Testis (tissue), 3 donors: ENCODE results near the gene GPR42. TPM values are rescaled to one million over a fixed set of nuclear protein-coding genes. Genes with fewer than 3 reads are reported as not detected.
"Not testable (repeated sequence)": the region's sequence is repeated elsewhere in the genome, so short reads cannot be mapped to it uniquely, and the experiment has no call there.

ENCODE experiments used
- DNase-seq: peaks from one replicate; pipeline ENCODE4 v3.0.0-alpha.2; 2019
- H3K27ac ChIP-seq, 2 donors: fragments of 200-600 bp; sonication (generic); one replicate each; pipeline ENCODE4 v1.5.1; 2019
- H3K27me3 ChIP-seq: fragments of 200-600 bp; sonication (generic); one replicate; pipeline ENCODE4 v1.5.1; 2019
- H3K36me3 ChIP-seq: fragments of 200-600 bp; sonication (generic); one replicate; pipeline ENCODE4 v1.5.1; 2017; ENCODE audit warnings: low read depth; ENCODE audit errors: missing control alignments
- H3K4me1 ChIP-seq: fragments of 200-600 bp; sonication (generic); one replicate; pipeline ENCODE4 v1.5.1; 2019
- H3K4me3 ChIP-seq, 2 donors: fragments of 200-600 bp; sonication (generic); one replicate each; pipeline ENCODE4 v1.5.1; 2017 to 2019
- H3K9me3 ChIP-seq: fragments of 200-600 bp; sonication (generic); one replicate; pipeline ENCODE4 v1.5.1; 2017
- CTCF ChIP-seq, 3 experiments: fragments of 450-650 bp in 2 of 3; fragments of 200-600 bp in 1 of 3; sonication (generic) in 1 of 3; IDR thresholded peaks; one replicate each; pipeline ENCODE4 v1.5.1; 2016 to 2019; ENCODE audit warnings: antibody characterized with exemption in 3 of 3, mild to moderate bottlenecking in 2 of 3, moderate library complexity in 1 of 3
- POLR2A ChIP-seq: fragments of 450-650 bp; IDR thresholded peaks from one replicate; pipeline ENCODE4 v1.6.1; 2017; ENCODE audit warnings: antibody characterized with exemption, mild to moderate bottlenecking, moderate library complexity
- WGBS, 2 donors: methylation state at CpG; one replicate each; pipeline ENCODE4 v1.1.5; 2018; 5-methylcytosine and 5-hydroxymethylcytosine counted together
- intact Hi-C: fragments of 100-400 bp; cut with DNase I; formaldehyde crosslinking; loops from one replicate; pipeline ENCODE4 v1.15.1; 2023; ENCODE audit warnings: low total_unique reads
- polyA plus RNA-seq: library from polyadenylated mRNA; stranded (reverse); fragments of 350-450 nt; fragmentation: Illumina TruSeq; extraction: RNeasy Lipid Tissue Mini Kit (QIAGEN cat#74804); gene quantifications from one replicate; pipeline ENCODE4 v1.2.3, GENCODE V29; 2014; ENCODE audit warnings: low read depth, low replicate concordance; ENCODE audit not compliant: insufficient read depth
- total RNA-seq, 2 donors: library from RNA; depleted of rRNA; stranded (reverse); fragments of >200 nt; gene quantifications; one replicate each; pipeline ENCODE4 v1.2.3, GENCODE V29; 2016

Gene GPR42
- total and polyA plus RNA-seq, 3 donors from 2014 or later = not detected

- Histone ChIP-seq H3K27me3 (no peaks in the 10 kb centered on the region), H3K4me3 (no peak overlapping the region), H3K9me3 (no peaks in the 10 kb centered on the region), H3K4me1 (no peaks in the 10 kb centered on the region), H3K27ac (no peak overlapping the region), H3K36me3 (no peaks in the 10 kb centered on the region)
- DNase-seq = no peak
- WGBS, 2 donors = 75 to 76% methylated on average over 1 of the region's 1 CpG
- intact Hi-C loops = no loop called here
- no peak for TF ChIP-seq POLR2A
- TF ChIP-seq CTCF (IDR thresholded peaks at IDR 0.05) = no peak
These were observed 6.8 kb downstream of the GPR42 start for GRCh38 chr19:35377656-35378055.

- Histone ChIP-seq H3K4me3 (no peak overlapping the region), H3K27me3 (no peaks in the 10 kb centered on the region), H3K36me3 (no peaks in the 10 kb centered on the region), H3K9me3 (no peaks in the 10 kb centered on the region), H3K27ac (no peak overlapping the region), H3K4me1 (no peaks in the 10 kb centered on the region)
- no peak for DNase-seq
- intact Hi-C loops = no loop called here
- 96 to 97% methylated on average over 3 of the region's 3 CpGs for WGBS, 2 donors
- TF ChIP-seq POLR2A (no peak), CTCF (IDR thresholded peaks at IDR 0.05) (no peak)
These were observed 7.5 kb downstream of the GPR42 start for GRCh38 chr19:35378356-35378755.

- H3K27ac ChIP-seq, H3K27me3 ChIP-seq, H3K4me3 ChIP-seq, H3K36me3 ChIP-seq, intact Hi-C loops, H3K4me1 ChIP-seq, DNase-seq, H3K9me3 ChIP-seq: not testable (repeated sequence)
- WGBS, 2 donors = 94 to 96% methylated on average over 5 of the region's 5 CpGs
These were observed 8.7 kb downstream of the GPR42 start for GRCh38 chr19:35379545-35379944.

GRCh38 chr19:35379992-35380391 lies 9.1 kb downstream of the GPR42 start:
- Histone ChIP-seq H3K9me3 (no peaks in the 10 kb centered on the region), H3K4me1 (no peaks in the 10 kb centered on the region), H3K36me3 (no peaks in the 10 kb centered on the region), H3K4me3 (no peak overlapping the region), H3K27me3 (no peaks in the 10 kb centered on the region), H3K27ac (no peak overlapping the region)
- WGBS, 2 donors = 43 to 48% methylated on average over 1 of the region's 1 CpG
- intact Hi-C loops = no loop called here
- DNase-seq = no peak
- no peak for TF ChIP-seq CTCF (IDR thresholded peaks at IDR 0.05)
- TF ChIP-seq POLR2A = no peak

GRCh38 chr19:35380450-35381124 lies 9.7 kb downstream of the GPR42 start:
- Histone ChIP-seq H3K9me3 (no peaks in the 10 kb centered on the region), H3K27me3 (no peaks in the 10 kb centered on the region), H3K27ac (no peak overlapping the region), H3K4me3 (no peak overlapping the region), H3K36me3 (no peaks in the 10 kb centered on the region), H3K4me1 (no peaks in the 10 kb centered on the region)
- TF ChIP-seq POLR2A (no peak), CTCF (IDR thresholded peaks at IDR 0.05) (no peak)
- intact Hi-C loops = no loop called here
- WGBS, 2 donors = 64 to 74% methylated on average over 9 of the region's 9 CpGs
- no peak for DNase-seq
